Subcutaneous adipose tissue (tissue), 4 donors: Measurements from ENCODE around the gene SLC39A10. TPM values are rescaled to one million over a fixed set of nuclear protein-coding genes. Genes with fewer than 3 reads are reported as not detected.

ENCODE experiments used
- CTCF ChIP-seq: fragments of 450-650 bp; IDR thresholded peaks from one replicate; pipeline ENCODE4 v1.5.1; 2016; ENCODE audit warnings: low read depth, mild to moderate bottlenecking, control low read depth, antibody characterized with exemption, moderate library complexity
- total RNA-seq, 4 donors: library from RNA; depleted of rRNA; stranded (reverse); fragments of >200 nt; gene quantifications; one replicate each; pipeline ENCODE4 v1.1.0, GENCODE V29; 2016

Gene SLC39A10
- total RNA-seq, 4 donors from 2014 or later, result 13.4 to 24.0 (median 21.0) TPM

- no peak for TF ChIP-seq CTCF
These were observed 10.6 kb upstream of the SLC39A10 start for GRCh38 chr2:195646424-195646823.

GRCh38 chr2:195647302-195647701 lies 9.7 kb upstream of the SLC39A10 start:
- no peak for TF ChIP-seq CTCF

GRCh38 chr2:195648787-195649186 lies 8.2 kb upstream of the SLC39A10 start:
- no peak for TF ChIP-seq CTCF

GRCh38 chr2:195649629-195650190 lies 7.3 kb upstream of the SLC39A10 start:
- TF ChIP-seq CTCF, result no peak

- no peak for TF ChIP-seq CTCF
These were observed 6.0 kb upstream of the SLC39A10 start for GRCh38 chr2:195651046-195651445.

- no peak for TF ChIP-seq CTCF
These were observed 4.1 kb upstream of the SLC39A10 start for GRCh38 chr2:195652911-195653310.

- TF ChIP-seq CTCF, result no peak
These were observed 716 bp upstream of the SLC39A10 start for GRCh38 chr2:195656161-195656858.
